ENCODE data around the gene MAPK13. TPM values are rescaled to one million over a fixed set of nuclear protein-coding genes. Genes with fewer than 3 reads are reported as not detected.

Gene MAPK13
- total and polyA plus RNA-seq, 2 donors (not counting 1 experiment from before 2014, with no cell fraction given), result 20.6 to 34.8 TPM

DNA sequence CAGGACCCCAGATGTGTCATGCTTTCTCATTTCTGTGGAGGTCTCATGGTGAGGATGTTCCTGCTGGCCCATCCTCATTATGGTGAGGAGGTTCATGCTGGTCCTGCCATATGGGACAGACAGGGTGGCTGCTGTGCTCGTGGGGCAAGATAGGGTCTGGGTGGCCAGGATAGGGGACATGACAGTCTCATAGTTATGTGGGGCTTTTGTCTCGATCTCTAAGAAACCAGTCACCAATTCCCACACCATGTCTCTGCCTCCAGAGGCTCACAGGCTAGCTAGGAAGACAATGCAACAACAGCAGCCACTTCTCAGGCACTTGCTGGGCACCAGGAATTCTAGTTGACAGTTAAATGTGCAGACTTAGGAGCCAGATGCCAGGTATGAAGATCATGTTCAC, 4.2 kb upstream of the MAPK13 start:
- Histone ChIP-seq H3K79me2 (ENCODE audit: control insufficient read depth, insufficient read depth, low read length) (peaks cover 5% of the 10 kb centered on the region), H3K27ac (ENCODE audit: low read length in 2 of 2) (no peak overlapping the region), H3K36me3 (replicated peaks in 1 of 2; ENCODE audit: control extremely low read depth in 1 of 2, control insufficient read depth in 1 of 2, extremely low read depth in 1 of 2, insufficient read depth in 2 of 2, low read length in 1 of 2) (no peaks in the 10 kb centered on the region), H3K4me2 (replicated peaks; ENCODE audit: low read depth, low read length, poor library complexity, severe bottlenecking) (no peak overlapping the region), H2AFZ (ENCODE audit: insufficient read depth, low read depth, low read length, poor library complexity, severe bottlenecking) (no peak overlapping the region), H4K20me1 (ENCODE audit: control insufficient read depth, insufficient read depth, low read length, poor library complexity, severe bottlenecking) (no peaks in the 10 kb centered on the region), H3K4me3 (ENCODE audit: control extremely low read depth in 1 of 5, extremely low read depth in 1 of 5, insufficient read depth in 1 of 5, low read depth in 2 of 5, low read length in 4 of 5) (no peak overlapping the region), H3K4me1 (ENCODE audit: control insufficient read depth in 2 of 2, insufficient read depth in 2 of 2, low read length in 2 of 2) (peaks cover 37 to 56% of the 10 kb centered on the region in 2 donors), H3K27me3 (replicated peaks in 1 of 4; ENCODE audit: control extremely low read depth in 1 of 4, control insufficient read depth in 3 of 4, insufficient read depth in 4 of 4, low read length in 3 of 4) (no peaks in the 10 kb centered on the region), H3K9me3 (ENCODE audit: control extremely low read depth in 1 of 3, control insufficient read depth in 2 of 3, insufficient read depth in 1 of 3, low read length in 2 of 3) (peaks cover 0 to 5% (median 0%) of the 10 kb centered on the region in 3 donors), H3K9ac (ENCODE audit: low read length) (no peak overlapping the region)
- no peak for ATAC-seq (ENCODE audit: low read depth)
- peaks cover 52% of the 10 kb centered on the region for H3K4me1 Mint-ChIP-seq
- CTCF ChIA-PET, result interaction anchor here (0.9 to 1.3 kb wide), 4 partner anchors 9 to 69 kb away, joined by 3 to 4 read pairs (median 3); no protein-coding TSS in a partner anchor
- H3K4me3 Mint-ChIP-seq, result no peak overlapping the region
- no peak for DNase-seq
- no peaks in the 10 kb centered on the region for H3K9me3 Mint-ChIP-seq (ENCODE audit: insufficient read depth)
- 86% methylated on average over 1 of the region's 2 CpGs for WGBS (ENCODE audit: insufficient coverage)
- H3K27ac Mint-ChIP-seq, result no peak overlapping the region
- intact Hi-C loops (cut with micrococcal nuclease), result no loop called here
- POLR2A ChIA-PET, result no interaction called here
- TF ChIP-seq EZH2 (IDR thresholded peaks at IDR 0.05; ENCODE audit: borderline replicate concordance, insufficient read depth, low read depth, low read length, poor library complexity, severe bottlenecking) (no peak), CTCF (IDR thresholded peaks at IDR 0.05) (no peak)
- no peaks in the 10 kb centered on the region for H3K27me3 Mint-ChIP-seq

- peaks cover 37 to 56% of the 10 kb centered on the region in 2 donors for H3K4me1 ChIP-seq (ENCODE audit: control insufficient read depth in 2 of 2, insufficient read depth in 2 of 2, low read length in 2 of 2)
- peaks cover 51% of the 10 kb centered on the region for H3K4me1 Mint-ChIP-seq
- no peak overlapping the region for H3K4me3 ChIP-seq (ENCODE audit: control extremely low read depth in 1 of 5, extremely low read depth in 1 of 5, insufficient read depth in 1 of 5, low read depth in 2 of 5, low read length in 4 of 5)
Observed at GRCh38 chr6:36126553-36127458, 3.5 kb upstream of the MAPK13 start.

More at GRCh38 chr6:36126553-36127458, 3.5 kb upstream of the MAPK13 start:
- Mint-ChIP-seq H3K27me3 (no peaks in the 10 kb centered on the region), H3K9me3 (ENCODE audit: insufficient read depth) (no peaks in the 10 kb centered on the region), H3K4me3 (no peak overlapping the region), H3K27ac (no peak overlapping the region)
- CTCF ChIA-PET, result interaction anchor here (0.7 to 1.3 kb wide), 6 partner anchors 9 to 99 kb away, joined by 3 to 4 read pairs (median 3); partner anchors contain the start of gene MAPK14
- peaks cover 0 to 5% (median 0%) of the 10 kb centered on the region in 3 donors for H3K9me3 ChIP-seq (ENCODE audit: control extremely low read depth in 1 of 3, control insufficient read depth in 2 of 3, insufficient read depth in 1 of 3, low read length in 2 of 3)
- TF ChIP-seq EZH2 (IDR thresholded peaks at IDR 0.05; ENCODE audit: borderline replicate concordance, insufficient read depth, low read depth, low read length, poor library complexity, severe bottlenecking) (no peak), CTCF (IDR thresholded peaks at IDR 0.05) (no peak)
- no peaks in the 10 kb centered on the region for H3K27me3 ChIP-seq (replicated peaks in 1 of 4; ENCODE audit: control extremely low read depth in 1 of 4, control insufficient read depth in 3 of 4, insufficient read depth in 4 of 4, low read length in 3 of 4)
- no peak for ATAC-seq (ENCODE audit: low read depth)
- DNase-seq, result no peak
- H2AFZ ChIP-seq (ENCODE audit: insufficient read depth, low read depth, low read length, poor library complexity, severe bottlenecking), result no peak overlapping the region
- H3K79me2 ChIP-seq (ENCODE audit: control insufficient read depth, insufficient read depth, low read length), result peaks cover 9% of the 10 kb centered on the region
- no peak overlapping the region for H3K4me2 ChIP-seq (replicated peaks; ENCODE audit: low read depth, low read length, poor library complexity, severe bottlenecking)
- POLR2A ChIA-PET, result interaction anchor here (0.6 kb wide), 1 partner anchor 70 kb away, joined by 3 read pairs; the partner anchor contains the start of gene BRPF3
- H3K9ac ChIP-seq (ENCODE audit: low read length), result no peak overlapping the region
- H3K36me3 ChIP-seq (replicated peaks in 1 of 2; ENCODE audit: control extremely low read depth in 1 of 2, control insufficient read depth in 1 of 2, extremely low read depth in 1 of 2, insufficient read depth in 2 of 2, low read length in 1 of 2), result no peaks in the 10 kb centered on the region
- intact Hi-C loops (cut with micrococcal nuclease), result no loop called here
- H3K27ac ChIP-seq (ENCODE audit: low read length in 2 of 2), result no peak overlapping the region
- H4K20me1 ChIP-seq (ENCODE audit: control insufficient read depth, insufficient read depth, low read length, poor library complexity, severe bottlenecking), result no peaks in the 10 kb centered on the region
- 67% methylated on average over 1 of the region's 10 CpGs for WGBS (ENCODE audit: insufficient coverage)
